HG03064 (cell line): Measurements from ENCODE around the gene EFCAB8.
"Not testable (repeated sequence)": the region's sequence is repeated elsewhere in the genome, so short reads cannot be mapped to it uniquely, and the experiment has no call there.

Experiments used
- ATAC-seq: cut with Tn5 transposase; IDR thresholded peaks from one replicate; pipeline ENCODE4 v1.9.1; 2021; ENCODE audit warnings: low read depth; ENCODE audit not compliant: unreplicated experiment

The EFCAB8 gene

DNA sequence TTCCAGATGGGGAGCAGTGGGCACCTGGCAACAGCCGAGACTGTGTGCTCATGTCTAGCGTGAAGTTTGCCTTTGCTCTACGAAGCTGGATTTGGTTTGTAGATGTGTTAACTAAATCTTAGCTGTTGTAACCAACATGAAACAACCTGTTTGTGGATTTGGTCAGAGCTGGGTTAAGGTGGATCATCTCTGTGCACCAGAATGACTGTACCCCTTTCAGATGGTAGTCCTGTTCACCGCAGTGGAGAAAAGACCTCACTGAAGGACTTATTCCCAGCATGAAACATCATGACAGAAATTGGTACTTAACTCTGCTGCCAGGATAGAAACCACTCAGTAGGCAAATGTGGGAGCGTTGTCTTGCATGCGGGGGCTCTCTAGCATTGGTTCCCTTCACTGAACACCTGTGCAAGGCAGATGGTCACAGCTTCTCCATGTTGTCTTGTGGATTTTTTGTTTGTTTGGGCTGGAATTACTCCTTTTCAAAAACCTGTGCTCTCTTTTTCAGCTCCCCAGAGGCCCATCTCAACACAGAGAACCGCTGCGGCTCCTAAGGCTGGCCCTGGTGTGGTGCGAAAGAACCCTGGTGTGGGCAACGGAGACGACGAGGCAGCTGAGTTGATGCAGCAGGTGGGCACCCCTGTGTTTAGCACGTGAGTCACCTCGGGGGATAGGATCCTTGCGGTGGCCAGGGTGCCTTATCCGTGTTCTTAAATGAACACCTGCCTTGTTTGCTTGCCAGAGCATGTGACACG is 19.3 kb upstream of the EFCAB8 start:
- no peak for ATAC-seq

- no peak for ATAC-seq
These were observed 18.8 kb upstream of the EFCAB8 start for GRCh38 chr20:32839982-32840285.

GRCh38 chr20:32841174-32841573 is 17.5 kb upstream of the EFCAB8 start:
- no peak for ATAC-seq

DNA sequence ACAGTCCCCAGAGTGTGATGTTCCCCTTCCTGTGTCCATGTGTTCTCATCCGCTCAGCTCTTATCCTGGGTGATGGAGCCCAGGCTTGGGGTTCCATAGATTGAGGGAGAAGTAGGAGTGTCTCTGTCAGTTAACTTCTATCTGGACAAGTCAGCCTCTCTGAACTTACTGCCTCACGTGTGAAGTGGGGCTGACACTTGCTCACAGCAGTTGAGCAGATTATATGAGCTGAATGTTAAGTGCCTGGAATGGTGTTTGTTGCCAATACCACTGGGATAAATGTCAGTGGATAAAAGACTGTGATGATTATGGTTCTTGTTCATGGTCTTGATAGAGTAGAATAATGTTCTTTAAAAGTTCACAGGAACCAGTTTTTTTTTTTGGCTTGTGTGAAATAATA is 17.1 kb upstream of the EFCAB8 start:
- no peak for ATAC-seq

- ATAC-seq = no peak
These were observed 15.8 kb upstream of the EFCAB8 start for GRCh38 chr20:32842688-32843524.

GRCh38 chr20:32845786-32846185 is 12.9 kb upstream of the EFCAB8 start:
- no peak for ATAC-seq

- no peak for ATAC-seq
These were observed 11.9 kb upstream of the EFCAB8 start for GRCh38 chr20:32846852-32847251.

- no peak for ATAC-seq
These were observed 10.8 kb upstream of the EFCAB8 start for GRCh38 chr20:32847964-32848363.

DNA sequence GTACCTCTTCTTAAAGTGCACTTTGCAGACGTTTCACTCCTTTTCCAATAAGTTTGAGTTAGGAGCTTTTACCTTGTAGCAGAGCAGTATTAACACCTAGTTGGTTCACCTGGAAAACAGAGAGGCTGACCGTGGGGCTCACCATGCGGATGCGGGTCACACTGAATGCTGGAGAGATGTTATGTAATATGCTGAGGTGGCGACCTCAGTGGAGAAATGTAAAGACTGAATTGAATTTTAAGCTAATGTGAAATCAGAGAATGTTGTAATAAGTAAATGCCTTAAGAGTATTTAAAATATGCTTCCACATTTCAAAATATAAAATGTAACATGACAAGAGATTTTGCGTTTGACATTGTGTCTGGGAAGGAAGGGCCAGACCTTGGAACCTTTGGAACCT is 9.9 kb upstream of the EFCAB8 start:
- ATAC-seq = no peak

DNA sequence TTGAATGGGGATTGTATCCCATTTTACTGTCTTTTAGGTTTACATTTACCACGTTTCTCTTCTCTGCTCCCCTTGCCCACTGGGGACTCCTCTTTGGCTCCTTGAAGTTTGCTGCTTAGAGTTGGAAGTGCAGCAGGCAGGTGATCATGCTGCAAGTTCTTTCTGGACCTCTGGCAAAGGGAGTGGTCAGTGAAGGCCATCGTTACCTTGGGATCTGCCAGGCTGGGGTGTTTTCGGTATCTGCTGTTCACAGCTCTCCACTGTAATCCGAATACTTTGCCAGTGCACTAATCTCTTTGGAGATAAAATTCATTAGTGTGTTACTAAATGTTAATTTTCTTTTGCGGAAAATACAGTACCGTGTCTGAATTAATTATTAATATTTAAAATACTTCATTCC is 9.1 kb upstream of the EFCAB8 start:
- no peak for ATAC-seq

GRCh38 chr20:32855387-32855786 is 3.3 kb upstream of the EFCAB8 start:
- no peak for ATAC-seq

DNA sequence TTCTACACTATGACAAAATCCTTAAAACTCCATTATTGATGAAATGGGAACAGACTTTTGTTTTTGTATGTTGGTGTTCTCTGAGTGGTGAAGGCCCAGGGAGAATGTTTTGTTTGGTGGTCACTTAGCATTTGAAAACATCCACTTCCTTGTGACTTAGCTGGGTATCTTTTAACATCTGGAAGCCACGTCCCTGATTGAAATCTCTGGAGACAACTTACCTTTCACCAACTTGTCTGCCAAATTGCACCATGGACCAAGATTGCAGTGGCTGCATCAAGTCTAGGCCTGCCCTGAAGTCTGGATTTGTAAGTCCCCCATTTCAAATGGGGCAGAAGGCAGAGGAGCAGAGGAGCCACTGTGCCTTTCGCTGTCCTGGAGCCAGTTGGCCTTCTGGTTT is 534 bp upstream of the EFCAB8 start:
- no peak for ATAC-seq

GRCh38 chr20:32861446-32861845 is 2.7 kb downstream of the EFCAB8 start:
- no peak for ATAC-seq

DNA sequence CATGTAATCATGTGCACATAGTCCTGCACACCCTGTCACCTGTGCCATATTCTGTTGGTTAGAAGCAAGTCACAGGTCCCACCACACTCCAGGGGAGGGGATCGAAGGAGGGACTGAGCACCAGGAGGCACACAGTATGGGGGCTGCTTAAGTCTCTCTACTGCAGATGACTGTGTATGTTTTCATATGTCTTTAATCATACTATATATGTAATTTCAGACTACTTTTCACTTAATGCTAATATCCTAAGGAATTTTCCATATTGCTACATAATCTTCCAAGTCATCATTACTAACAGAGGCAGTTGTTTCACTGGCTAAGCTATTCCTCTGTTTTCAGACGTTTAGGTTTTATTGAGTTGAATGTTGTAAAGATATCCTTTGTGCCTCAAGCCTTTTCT is 10.8 kb downstream of the EFCAB8 start:
- no peak for ATAC-seq

DNA sequence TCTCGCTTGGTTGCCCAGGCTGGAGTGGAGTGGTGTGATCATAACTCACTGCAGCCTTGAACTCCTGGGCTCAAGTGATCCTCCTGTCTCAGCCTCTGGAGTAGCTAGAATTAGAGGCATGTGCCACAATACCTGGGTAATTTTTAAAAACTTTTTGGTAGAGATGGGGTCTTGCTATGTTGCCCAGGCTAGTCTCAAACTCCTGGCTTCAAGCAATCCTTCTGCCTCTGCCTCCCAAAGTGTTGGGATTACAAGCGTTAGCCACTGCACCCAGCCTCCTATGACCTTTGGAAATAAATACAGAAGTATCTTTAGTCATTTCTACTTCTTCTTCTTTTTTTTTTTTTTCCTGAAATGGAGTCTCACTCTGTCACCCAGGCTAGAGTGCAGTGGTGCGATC is 11.8 kb downstream of the EFCAB8 start:
- not testable (repeated sequence) for ATAC-seq

DNA sequence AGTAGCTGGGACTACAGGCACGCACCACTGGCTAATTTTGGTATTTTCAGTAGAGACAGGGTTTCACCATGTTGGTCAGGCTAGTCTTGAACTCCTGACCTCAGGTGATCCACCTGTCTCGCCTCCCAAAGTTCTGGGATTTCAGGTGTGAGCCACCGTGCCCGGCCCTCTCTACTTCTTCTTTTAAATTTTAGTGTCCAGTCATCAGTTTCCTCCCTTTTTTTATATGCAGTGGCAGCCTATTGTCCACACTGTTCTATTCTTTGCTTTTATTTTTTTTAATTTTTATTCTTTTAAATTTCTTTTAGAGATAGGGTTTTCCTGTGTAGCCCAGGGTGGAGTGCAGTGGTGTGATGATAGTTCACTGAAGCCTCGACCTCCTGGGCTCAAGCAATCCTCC is 12.3 kb downstream of the EFCAB8 start:
- no peak for ATAC-seq

- no peak for ATAC-seq
These were observed 13.0 kb downstream of the EFCAB8 start for GRCh38 chr20:32871627-32872160.

DNA sequence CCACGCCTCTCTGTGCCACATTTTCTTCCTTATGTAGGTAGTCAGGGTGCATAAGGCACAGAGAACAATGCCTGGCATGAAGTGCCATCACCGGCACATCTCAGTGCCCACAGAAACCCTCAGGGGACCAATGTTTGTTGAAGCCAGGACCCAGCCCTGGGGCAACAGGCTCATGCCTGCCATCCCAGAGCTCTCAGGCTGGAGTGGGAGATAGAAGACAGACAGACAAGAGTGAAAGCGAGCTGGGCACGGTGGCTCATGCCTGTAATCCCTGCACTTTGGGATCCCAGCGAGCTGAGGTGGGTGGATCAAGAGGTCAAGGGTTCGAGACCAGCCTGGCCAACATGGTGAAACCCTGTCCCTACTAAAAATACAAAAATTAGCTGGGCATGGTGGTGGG is 13.5 kb downstream of the EFCAB8 start:
- ATAC-seq = no peak

DNA sequence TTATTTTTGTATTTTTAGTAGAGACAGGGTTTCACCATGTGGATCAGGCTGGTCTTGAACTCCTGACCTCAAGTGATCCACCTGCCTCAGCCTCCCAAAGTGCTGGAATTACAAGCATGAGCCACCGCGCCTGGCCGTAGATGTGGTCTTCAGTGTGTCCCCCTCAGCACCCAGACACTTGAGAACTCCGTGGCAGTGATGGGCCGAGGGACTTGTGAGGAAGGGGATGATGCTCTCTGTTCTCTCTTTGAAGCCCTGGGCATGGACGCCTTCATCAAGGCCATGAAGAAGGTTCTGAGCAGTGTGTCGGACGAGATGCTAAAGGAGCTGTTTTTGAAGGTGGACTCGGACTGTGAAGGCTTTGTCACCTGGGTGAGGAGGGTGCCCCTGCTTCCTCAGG is 16.9 kb downstream of the EFCAB8 start:
- no peak for ATAC-seq

- no peak for ATAC-seq
These were observed 18.8 kb downstream of the EFCAB8 start for GRCh38 chr20:32877507-32877906.

- ATAC-seq = no peak
These were observed 20.1 kb downstream of the EFCAB8 start for GRCh38 chr20:32878820-32879219.

GRCh38 chr20:32879538-32879937 is 20.8 kb downstream of the EFCAB8 start:
- no peak for ATAC-seq
